ENCODE measurements around the gene ADCY4.

ADCY4 gene

DNA sequence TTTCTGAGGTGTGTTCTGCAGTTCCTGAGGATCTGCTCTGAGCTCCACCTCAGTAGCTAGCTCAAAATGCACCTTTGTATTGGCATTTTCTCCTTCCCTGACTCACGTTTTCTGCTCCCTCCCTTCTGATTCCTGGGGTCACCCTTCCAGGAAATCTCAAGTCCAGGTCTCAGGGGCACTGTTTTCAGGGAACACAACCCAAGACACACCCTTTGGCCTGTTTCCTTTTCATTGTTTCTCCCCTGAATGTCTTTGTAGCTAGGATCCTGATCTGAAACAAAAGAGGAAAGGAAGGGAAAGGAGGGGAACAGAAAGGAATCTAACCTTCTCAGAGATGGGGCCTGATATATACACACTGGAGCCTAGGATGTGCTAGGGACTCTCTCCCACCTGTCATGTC lies 12.3 kb upstream of the ADCY4 start:
- TF ChIP-seq, protein P1, sequence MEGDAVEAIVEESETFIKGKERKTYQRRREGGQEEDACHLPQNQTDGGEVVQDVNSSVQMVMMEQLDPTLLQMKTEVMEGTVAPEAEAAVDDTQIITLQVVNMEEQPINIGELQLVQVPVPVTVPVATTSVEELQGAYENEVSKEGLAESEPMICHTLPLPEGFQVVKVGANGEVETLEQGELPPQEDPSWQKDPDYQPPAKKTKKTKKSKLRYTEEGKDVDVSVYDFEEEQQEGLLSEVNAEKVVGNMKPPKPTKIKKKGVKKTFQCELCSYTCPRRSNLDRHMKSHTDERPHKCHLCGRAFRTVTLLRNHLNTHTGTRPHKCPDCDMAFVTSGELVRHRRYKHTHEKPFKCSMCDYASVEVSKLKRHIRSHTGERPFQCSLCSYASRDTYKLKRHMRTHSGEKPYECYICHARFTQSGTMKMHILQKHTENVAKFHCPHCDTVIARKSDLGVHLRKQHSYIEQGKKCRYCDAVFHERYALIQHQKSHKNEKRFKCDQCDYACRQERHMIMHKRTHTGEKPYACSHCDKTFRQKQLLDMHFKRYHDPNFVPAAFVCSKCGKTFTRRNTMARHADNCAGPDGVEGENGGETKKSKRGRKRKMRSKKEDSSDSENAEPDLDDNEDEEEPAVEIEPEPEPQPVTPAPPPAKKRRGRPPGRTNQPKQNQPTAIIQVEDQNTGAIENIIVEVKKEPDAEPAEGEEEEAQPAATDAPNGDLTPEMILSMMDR (conservative IDR thresholded peaks at IDR 0.05; ENCODE audit: low read depth, low read length) = no peak
- DNase-seq (ENCODE audit: low read depth) = no peak
- no peak overlapping the region for H3K4me3 ChIP-seq (ENCODE audit: low read length)

DNA sequence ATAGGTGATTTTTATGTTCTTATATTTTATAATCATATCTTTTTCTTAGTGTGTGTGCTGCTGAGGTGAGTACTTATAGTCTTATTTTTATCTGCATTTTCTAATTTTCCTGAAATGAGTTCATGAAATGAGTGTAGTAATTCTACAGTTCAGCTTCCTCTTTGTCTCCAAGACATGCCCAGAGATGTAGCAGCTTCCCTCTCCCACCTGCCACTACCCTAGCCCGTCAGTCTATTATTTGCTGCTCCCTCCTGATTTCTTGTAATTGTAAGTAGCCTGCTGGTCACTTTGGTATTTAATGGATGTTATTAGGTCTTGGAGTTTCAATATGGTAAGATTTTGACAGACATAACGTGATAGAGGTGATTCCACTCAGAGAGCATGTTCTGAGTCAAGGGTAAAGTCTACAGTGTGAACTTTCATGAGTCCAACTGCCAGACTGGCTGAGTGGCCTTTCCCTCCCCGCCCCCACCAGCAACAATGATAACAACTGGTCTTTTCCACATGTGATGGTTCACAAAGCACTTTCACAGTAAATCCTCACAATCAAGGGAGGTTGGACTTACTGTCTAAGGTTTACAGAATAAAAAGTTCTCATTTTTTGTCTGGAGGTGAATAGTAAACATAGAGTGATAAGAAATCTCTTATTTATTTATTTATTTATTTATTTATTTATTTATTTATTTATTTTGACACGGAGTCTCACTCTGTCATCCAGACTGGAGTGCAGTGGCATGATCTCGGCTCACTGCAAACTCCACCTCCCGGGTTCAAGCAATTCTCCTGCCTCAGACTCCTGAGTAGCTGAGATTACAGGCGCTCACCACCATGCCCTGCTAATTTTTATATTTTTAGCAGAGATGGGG lies 9.2 kb upstream of the ADCY4 start:
- no peak for DNase-seq (ENCODE audit: low read depth)
- no peak overlapping the region for H3K4me3 ChIP-seq (ENCODE audit: low read length)

GRCh38 chr14:24342889-24343288 lies 8.0 kb upstream of the ADCY4 start:
- TF ChIP-seq, protein P1 (conservative IDR thresholded peaks at IDR 0.05; ENCODE audit: low read depth, low read length) = no peak
- no peak for DNase-seq (ENCODE audit: low read depth)
- no peak overlapping the region for H3K4me3 ChIP-seq (ENCODE audit: low read length)

More for the DNA sequence above, 9.2 kb upstream of the ADCY4 start:
- TF ChIP-seq, protein P1 (conservative IDR thresholded peaks at IDR 0.05; ENCODE audit: low read depth, low read length) = no peak

- TF ChIP-seq, protein P1 (conservative IDR thresholded peaks at IDR 0.05; ENCODE audit: low read depth, low read length) = no peak
- no peak overlapping the region for H3K4me3 ChIP-seq (ENCODE audit: low read length)
These were observed 5.7 kb upstream of the ADCY4 start for GRCh38 chr14:24340606-24341005.

DNA sequence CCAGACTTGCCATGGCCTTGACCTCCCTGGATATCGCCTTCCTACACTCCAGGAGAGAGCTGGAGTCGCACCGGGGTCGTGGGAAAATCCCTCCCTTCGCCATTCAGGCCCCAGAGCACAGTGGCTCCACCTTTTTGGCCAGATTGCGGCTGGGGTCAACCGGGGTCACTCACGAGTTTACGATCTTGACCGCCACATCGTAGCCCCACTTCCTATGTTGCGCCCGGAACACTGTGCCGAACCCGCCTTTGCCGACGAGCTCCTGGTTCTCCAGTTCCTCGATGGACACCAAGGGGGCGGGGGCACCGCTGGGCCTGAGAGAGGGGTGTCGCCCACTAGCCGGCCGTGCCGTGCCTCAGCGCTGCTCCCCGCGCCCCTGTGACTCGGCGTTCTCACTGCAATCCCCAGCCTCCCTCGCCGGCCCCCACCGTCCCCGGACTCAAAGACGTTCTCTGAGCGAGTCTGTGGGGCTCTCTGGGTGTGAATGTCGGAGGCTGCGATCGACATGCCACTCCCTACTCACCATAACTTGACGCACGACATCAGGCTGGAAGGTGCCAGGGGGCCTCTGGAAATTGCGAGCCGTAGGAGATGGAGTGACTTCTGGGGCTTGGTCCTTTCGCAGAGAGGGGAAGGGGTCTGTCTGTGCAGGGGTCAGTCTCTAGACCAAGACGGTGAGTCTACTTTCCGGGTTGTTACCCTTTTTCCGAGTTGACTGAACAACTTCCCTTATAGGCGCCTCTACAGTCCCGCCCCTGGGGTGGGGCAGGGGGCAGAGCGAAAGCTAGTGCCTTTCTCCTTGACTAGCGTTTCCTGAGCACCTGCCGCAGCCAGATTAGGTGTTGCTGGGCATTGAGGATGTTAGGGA lies 4.6 kb upstream of the ADCY4 start, which contains the start of gene RIPK3:
TSS of gene RIPK3 (minus strand) at position 708 of the 868 bp plus-strand sequence. CDS start at position 543, 165 bp downstream.
- no peak within 1 kb of the TSS for H3K4me3 ChIP-seq (ENCODE audit: low read length)
- TF ChIP-seq, protein P1 (conservative IDR thresholded peaks at IDR 0.05; ENCODE audit: low read depth, low read length) = no peak
- no peak for DNase-seq (ENCODE audit: low read depth)

More at GRCh38 chr14:24340606-24341005, 5.7 kb upstream of the ADCY4 start:
- no peak for DNase-seq (ENCODE audit: low read depth)

DNA sequence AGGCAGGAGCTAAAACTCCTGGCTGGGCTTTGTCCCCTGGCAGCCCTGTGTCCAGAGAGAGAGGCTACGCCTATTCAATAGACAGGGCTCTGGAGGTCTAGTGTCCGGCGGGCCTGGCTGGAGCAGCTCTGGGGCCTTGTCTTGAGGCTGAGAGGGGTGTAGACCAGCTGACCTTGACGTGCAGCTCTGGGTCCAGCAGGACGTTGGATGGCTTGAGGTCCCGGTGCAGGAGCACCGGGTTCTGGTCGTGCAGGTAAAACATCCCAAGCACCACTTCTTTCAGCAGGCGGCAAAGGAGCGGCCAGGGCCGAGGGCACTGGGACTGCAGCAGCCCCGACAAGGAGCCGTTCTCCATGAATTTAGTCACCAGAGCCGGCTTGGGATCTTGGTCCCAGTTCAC lies 4.0 kb upstream of the ADCY4 start:
- DNase-seq (ENCODE audit: low read depth) = no peak
- no peak overlapping the region for H3K4me3 ChIP-seq (ENCODE audit: low read length)
- TF ChIP-seq, protein P1 (conservative IDR thresholded peaks at IDR 0.05; ENCODE audit: low read depth, low read length) = no peak
